ELR (cell line): ENCODE measurements around the gene ZFP1.
A peak's percentile ranks its signal among the peaks of the same experiment; 100 is the strongest.

Source experiments
- DNase-seq: peaks from one replicate; pipeline ENCODE4 v3.0.0-alpha.2; 2015; ENCODE audit warnings: low read depth

The ZFP1 gene

GRCh38 chr16:75148311-75149195, at the start of gene ZFP1:
ZFP1 (plus strand) TSS chr16:75148524; CDS start chr16:75152952, 4,428 bp downstream.
- peak; percentile 96 for DNase-seq

GRCh38 chr16:75099075-75099667, 49.2 kb upstream of the ZFP1 start:
- no peak for DNase-seq

GRCh38 chr16:75099738-75100602, 48.4 kb upstream of the ZFP1 start:
- DNase-seq = peak; percentile 31

GRCh38 chr16:75100603-75100990, 47.7 kb upstream of the ZFP1 start:
- no peak for DNase-seq

- DNase-seq = no peak
These were observed 46.7 kb upstream of the ZFP1 start for GRCh38 chr16:75101635-75102034.

- DNase-seq = no peak
These were observed 45.7 kb upstream of the ZFP1 start for GRCh38 chr16:75102595-75102994.

- DNase-seq = no peak
These were observed 44.3 kb upstream of the ZFP1 start for GRCh38 chr16:75103994-75104393.

GRCh38 chr16:75104836-75105235, 43.5 kb upstream of the ZFP1 start:
- no peak for DNase-seq

GRCh38 chr16:75105306-75106061, 42.8 kb upstream of the ZFP1 start:
- no peak for DNase-seq

GRCh38 chr16:75106351-75107274, 41.7 kb upstream of the ZFP1 start:
- no peak for DNase-seq

GRCh38 chr16:75107505-75107904, 40.8 kb upstream of the ZFP1 start:
- DNase-seq = no peak

GRCh38 chr16:75108792-75109731, 39.3 kb upstream of the ZFP1 start:
- DNase-seq = peak; percentile 96

GRCh38 chr16:75109732-75110243, 38.5 kb upstream of the ZFP1 start:
- no peak for DNase-seq

GRCh38 chr16:75110637-75111513, 37.4 kb upstream of the ZFP1 start:
- peak; percentile 94 for DNase-seq

- DNase-seq = no peak
These were observed 36.8 kb upstream of the ZFP1 start for GRCh38 chr16:75111514-75111940.

- no peak for DNase-seq
These were observed 36.2 kb upstream of the ZFP1 start for GRCh38 chr16:75111961-75112733.

- no peak for DNase-seq
These were observed 35.4 kb upstream of the ZFP1 start for GRCh38 chr16:75112734-75113491.
